Chondrocyte (in vitro differentiated cells): ENCODE results near the gene DLL4. TPM values are rescaled to one million over a fixed set of nuclear protein-coding genes. Genes with fewer than 3 reads are reported as not detected.

ENCODE experiments used
- DNase-seq: peaks from one replicate; pipeline ENCODE4 v3.0.0; 2021; ENCODE audit warnings: mixed read lengths, low spot score
- H3K27ac Mint-ChIP-seq: one replicate; pipeline ENCODE4 v1.8.0; 2021; ENCODE audit warnings: mild to moderate bottlenecking, moderate library complexity, mixed read lengths; ENCODE audit not compliant: unreplicated experiment
- H3K27me3 Mint-ChIP-seq: 2 replicates; pipeline ENCODE4 v1.8.0; 2021; ENCODE audit warnings: low read depth, mixed read lengths
- H3K36me3 Mint-ChIP-seq: 2 replicates; pipeline ENCODE4 v1.8.0; 2021; ENCODE audit warnings: low read depth, mixed read lengths
- H3K4me1 Mint-ChIP-seq: 2 replicates; pipeline ENCODE4 v1.8.0; 2021; ENCODE audit warnings: low read depth, mild to moderate bottlenecking, mixed read lengths
- H3K4me3 Mint-ChIP-seq: one replicate; pipeline ENCODE4 v1.8.0; 2021; ENCODE audit warnings: mild to moderate bottlenecking, moderate library complexity, mixed read lengths; ENCODE audit not compliant: unreplicated experiment
- H3K9me3 Mint-ChIP-seq: 2 replicates; pipeline ENCODE4 v1.8.0; 2021; ENCODE audit warnings: low read depth, mixed read lengths
- CTCF ChIP-seq: fragments of 200-600 bp; sonication (generic); IDR thresholded peaks from 2 replicates; pipeline ENCODE4 v1.5.0; 2021; ENCODE audit warnings: antibody characterized with exemption, mild to moderate bottlenecking, moderate library complexity
- total RNA-seq: library from RNA; stranded (reverse); gene quantifications from 3 replicates; pipeline ENCODE4 v1.2.1, GENCODE V29; 2021

DLL4 gene
- total RNA-seq, 1 donor from 2014 or later: 0.45 TPM

DNA sequence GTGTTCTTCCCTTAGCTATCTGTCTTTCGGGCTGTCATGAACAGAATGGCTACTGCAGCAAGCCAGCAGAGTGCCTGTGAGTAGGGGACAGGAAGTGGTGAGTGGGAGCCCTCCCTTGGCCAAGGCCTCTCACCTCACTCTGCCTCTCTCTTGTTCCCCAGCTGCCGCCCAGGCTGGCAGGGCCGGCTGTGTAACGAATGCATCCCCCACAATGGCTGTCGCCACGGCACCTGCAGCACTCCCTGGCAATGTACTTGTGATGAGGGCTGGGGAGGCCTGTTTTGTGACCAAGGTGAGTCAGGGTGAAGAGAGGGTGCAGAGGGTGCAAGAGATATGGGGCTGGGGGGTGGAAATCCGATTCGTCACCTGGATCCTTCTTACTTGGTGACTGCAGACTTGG lies 3.0 kb downstream of the DLL4 start:
- no peak for TF ChIP-seq CTCF
- Mint-ChIP-seq H3K9me3 (no peaks in the 10 kb centered on the region), H3K4me1 (peaks cover 30% of the 10 kb centered on the region), H3K27ac (no peak overlapping the region), H3K4me3 (no peak overlapping the region), H3K27me3 (peaks cover 22% of the 10 kb centered on the region), H3K36me3 (no peaks in the 10 kb centered on the region)
- no peak for DNase-seq

DNA sequence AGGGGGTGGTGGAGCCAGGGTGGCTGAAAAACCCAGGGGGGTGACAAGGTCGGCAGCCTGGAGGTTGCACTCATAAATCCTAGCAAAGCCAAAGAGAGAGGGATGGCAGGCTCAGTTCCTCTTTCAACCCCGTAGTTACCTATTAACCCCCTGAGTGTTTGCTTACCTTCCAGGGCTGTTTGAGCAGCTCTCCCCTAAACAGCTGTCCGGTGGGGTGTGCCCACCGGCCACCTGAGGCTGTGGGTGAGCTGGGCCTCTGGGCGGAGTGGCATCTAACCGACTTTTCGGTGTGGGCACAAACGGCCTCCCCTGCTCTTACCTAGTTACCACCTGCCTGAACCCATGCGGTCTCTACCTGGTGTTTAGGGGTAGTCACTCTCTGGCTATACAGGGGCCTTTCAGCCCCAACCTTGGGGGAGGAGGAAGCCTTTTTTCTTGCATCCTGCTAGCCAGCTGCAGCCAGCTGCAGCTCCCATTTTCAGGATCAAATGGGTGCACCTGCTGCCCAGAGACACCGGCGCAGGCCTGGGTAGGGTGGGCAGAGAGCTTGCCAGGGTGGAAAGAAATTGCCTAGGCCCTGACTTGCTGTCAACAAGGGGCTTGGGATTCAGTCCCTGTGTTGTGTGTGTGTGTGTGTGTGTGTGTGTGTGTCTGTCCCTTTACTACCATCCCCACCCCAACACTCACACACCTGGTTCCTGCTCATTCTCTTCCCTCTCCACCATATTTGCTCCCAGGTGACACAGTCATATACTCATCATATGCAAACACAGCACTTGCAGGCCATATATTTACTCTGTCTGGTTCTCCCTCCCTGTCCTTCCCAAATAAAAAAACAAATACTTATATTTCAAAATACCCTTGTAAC lies 3.7 kb downstream of the DLL4 start:
- Mint-ChIP-seq H3K27ac (no peak overlapping the region), H3K9me3 (no peaks in the 10 kb centered on the region), H3K36me3 (no peaks in the 10 kb centered on the region), H3K4me3 (no peak overlapping the region), H3K27me3 (peaks cover 20% of the 10 kb centered on the region), H3K4me1 (peaks cover 35% of the 10 kb centered on the region)
- TF ChIP-seq CTCF: no peak
- DNase-seq: no peak

DNA sequence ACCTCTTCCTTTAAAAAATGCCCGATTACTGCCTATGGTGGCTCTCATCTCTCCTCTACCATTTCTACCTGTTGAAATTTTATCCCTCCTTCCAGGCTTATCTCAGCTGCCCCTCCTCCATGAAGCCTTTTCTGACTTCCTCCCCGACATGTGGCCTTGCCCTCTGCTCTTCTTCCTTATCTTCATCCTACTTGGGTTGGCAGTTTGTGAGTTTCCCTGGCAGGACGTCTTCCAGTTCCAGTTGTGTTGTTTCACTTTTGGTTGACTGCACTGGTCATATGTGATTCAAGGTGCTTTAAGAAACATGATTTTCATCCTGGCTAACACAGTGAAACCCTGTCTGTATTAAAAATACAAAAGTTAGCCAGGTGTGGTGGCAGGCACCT lies 4.4 kb downstream of the DLL4 start:
- no peak for TF ChIP-seq CTCF
- Mint-ChIP-seq H3K36me3 (no peaks in the 10 kb centered on the region), H3K9me3 (no peaks in the 10 kb centered on the region), H3K27me3 (peaks cover 20% of the 10 kb centered on the region), H3K4me1 (peaks cover 38% of the 10 kb centered on the region), H3K27ac (no peak overlapping the region), H3K4me3 (no peak overlapping the region)
- no peak for DNase-seq

- peaks cover 30% of the 10 kb centered on the region for H3K4me1 Mint-ChIP-seq
- no peaks in the 10 kb centered on the region for H3K36me3 Mint-ChIP-seq
- no peak overlapping the region for H3K27ac Mint-ChIP-seq
- no peak overlapping the region for H3K4me3 Mint-ChIP-seq
- H3K27me3 Mint-ChIP-seq: peaks cover 16% of the 10 kb centered on the region
- DNase-seq: no peak
- no peak for TF ChIP-seq CTCF
- no peaks in the 10 kb centered on the region for H3K9me3 Mint-ChIP-seq
Observed at GRCh38 chr15:40934457-40934856, 5.3 kb downstream of the DLL4 start.

DNA sequence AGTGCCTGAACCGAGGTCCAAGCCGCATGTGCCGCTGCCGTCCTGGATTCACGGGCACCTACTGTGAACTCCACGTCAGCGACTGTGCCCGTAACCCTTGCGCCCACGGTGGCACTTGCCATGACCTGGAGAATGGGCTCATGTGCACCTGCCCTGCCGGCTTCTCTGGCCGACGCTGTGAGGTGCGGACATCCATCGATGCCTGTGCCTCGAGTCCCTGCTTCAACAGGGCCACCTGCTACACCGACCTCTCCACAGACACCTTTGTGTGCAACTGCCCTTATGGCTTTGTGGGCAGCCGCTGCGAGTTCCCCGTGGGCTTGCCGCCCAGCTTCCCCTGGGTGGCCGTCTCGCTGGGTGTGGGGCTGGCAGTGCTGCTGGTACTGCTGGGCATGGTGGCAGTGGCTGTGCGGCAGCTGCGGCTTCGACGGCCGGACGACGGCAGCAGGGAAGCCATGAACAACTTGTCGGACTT lies 7.1 kb downstream of the DLL4 start:
- H3K4me1 Mint-ChIP-seq: peaks cover 27% of the 10 kb centered on the region
- no peak overlapping the region for H3K4me3 Mint-ChIP-seq
- no peak overlapping the region for H3K27ac Mint-ChIP-seq
- no peak for DNase-seq
- no peaks in the 10 kb centered on the region for H3K36me3 Mint-ChIP-seq
- no peaks in the 10 kb centered on the region for H3K9me3 Mint-ChIP-seq
- no peak for TF ChIP-seq CTCF
- peaks cover 4% of the 10 kb centered on the region for H3K27me3 Mint-ChIP-seq
